Ramos (cell line): Measurements from ENCODE around the gene ADAMTS6.

Source experiments
- in situ Hi-C: fragments of 300-500 bp; cut with MboI; formaldehyde crosslinking; loops from one replicate; pipeline ENCODE4 v1.14.3; 2022; ENCODE audit warnings: low sequenced_read_pairs; ENCODE audit not compliant: unreplicated experiment

The ADAMTS6 gene

GRCh38 chr5:65161655-65162054 is 320.1 kb downstream of the ADAMTS6 start:
- in situ Hi-C loops, result no loop called here

- in situ Hi-C loops, result no loop called here
These were observed 323.7 kb downstream of the ADAMTS6 start for GRCh38 chr5:65157906-65158603.

GRCh38 chr5:65156933-65157332 is 324.8 kb downstream of the ADAMTS6 start:
- in situ Hi-C loops, result no loop called here

GRCh38 chr5:65152131-65152530 is 329.6 kb downstream of the ADAMTS6 start:
- in situ Hi-C loops, result no loop called here

GRCh38 chr5:65151614-65152013 is 330.1 kb downstream of the ADAMTS6 start:
- in situ Hi-C loops, result no loop called here

GRCh38 chr5:65150599-65151304 is 331.0 kb downstream of the ADAMTS6 start:
- in situ Hi-C loops, result no loop called here

- in situ Hi-C loops, result no loop called here
These were observed 331.9 kb downstream of the ADAMTS6 start for GRCh38 chr5:65149827-65150226.

GRCh38 chr5:65144136-65144871 is 337.4 kb downstream of the ADAMTS6 start:
- in situ Hi-C loops, result no loop called here

- in situ Hi-C loops, result no loop called here
These were observed 339.2 kb downstream of the ADAMTS6 start for GRCh38 chr5:65142511-65143011.

GRCh38 chr5:65142016-65142415 is 339.7 kb downstream of the ADAMTS6 start:
- in situ Hi-C loops, result no loop called here

- in situ Hi-C loops, result no loop called here
These were observed 340.2 kb downstream of the ADAMTS6 start for GRCh38 chr5:65141493-65141892.

- in situ Hi-C loops, result no loop called here
These were observed 344.1 kb downstream of the ADAMTS6 start for GRCh38 chr5:65137631-65138030.

- in situ Hi-C loops, result no loop called here
These were observed 348.1 kb downstream of the ADAMTS6 start for GRCh38 chr5:65133477-65134110.

- in situ Hi-C loops, result no loop called here
These were observed 349.3 kb downstream of the ADAMTS6 start for GRCh38 chr5:65132386-65132785.

GRCh38 chr5:65128226-65128625 is 353.5 kb downstream of the ADAMTS6 start:
- in situ Hi-C loops, result no loop called here

- in situ Hi-C loops, result no loop called here
These were observed 354.4 kb downstream of the ADAMTS6 start for GRCh38 chr5:65127161-65127901.

- in situ Hi-C loops, result no loop called here
These were observed 355.1 kb downstream of the ADAMTS6 start for GRCh38 chr5:65126542-65127069.

GRCh38 chr5:65125591-65126541 is 355.9 kb downstream of the ADAMTS6 start:
- in situ Hi-C loops, result no loop called here
